Sigmoid colon (tissue), 7 donors: ENCODE results near the gene METTL23. TPM values are rescaled to one million over a fixed set of nuclear protein-coding genes. Genes with fewer than 3 reads are reported as not detected.
A peak's percentile ranks its signal among the peaks of the same experiment; 100 is the strongest.

ENCODE experiments used
- DNase-seq: peaks from one replicate; pipeline ENCODE4 v3.0.0-alpha.2; 2019
- H3K27ac ChIP-seq, 4 donors: fragments of 200-600 bp; sonication (generic); one replicate each; pipeline ENCODE4 v1.5.1; 2016 to 2019; ENCODE audit warnings: mild to moderate bottlenecking in 1 of 4
- H3K27me3 ChIP-seq, 3 donors: fragments of 200-600 bp; sonication (generic); one replicate each; pipeline ENCODE4 v1.5.1; 2019; ENCODE audit warnings: mild to moderate bottlenecking in 1 of 3
- H3K36me3 ChIP-seq, 4 donors: fragments of 200-600 bp; sonication (generic); one replicate each; pipeline ENCODE4 v1.5.1; 2016 to 2019
- H3K4me1 ChIP-seq, 4 donors: fragments of 200-600 bp; sonication (generic); one replicate each; pipeline ENCODE4 v1.5.1; 2017 to 2019
- H3K4me3 ChIP-seq, 4 donors: fragments of 200-600 bp; sonication (generic); one replicate each; pipeline ENCODE4 v1.5.1; 2017 to 2019; ENCODE audit warnings: mild to moderate bottlenecking in 2 of 4, moderate library complexity in 1 of 4
- H3K9me3 ChIP-seq, 4 donors: fragments of 200-600 bp in 3 of 4; sonication (generic) in 3 of 4; one replicate each; pipeline versions ENCODE4 v1.5.1 to v1.6.1; 2013 to 2019
- EP300 ChIP-seq, 4 donors: sonication (generic); formaldehyde crosslinking; IDR thresholded peaks; one replicate each; pipeline ENCODE4 v1.6.1; 2017; ENCODE audit warnings: antibody characterized with exemption in 4 of 4
- POLR2A ChIP-seq, 2 donors: fragments of 450-650 bp; IDR thresholded peaks; one replicate each; pipeline ENCODE4 v1.6.1; 2016; ENCODE audit warnings: antibody characterized with exemption in 2 of 2, mild to moderate bottlenecking in 2 of 2, moderate library complexity in 2 of 2
- POLR2AphosphoS5 ChIP-seq, 4 donors: sonication (generic); formaldehyde crosslinking; IDR thresholded peaks; one replicate each; pipeline ENCODE4 v1.6.1; 2017; ENCODE audit warnings: antibody characterized with exemption in 4 of 4
- WGBS, 2 donors: extraction: QIAGEN DNeasy Blood & Tissue Kit; methylation state at CpG; one replicate each; pipeline ENCODE4 v1.1.7; 2013; 5-methylcytosine and 5-hydroxymethylcytosine counted together
- intact Hi-C: fragments of 100-400 bp; cut with DNase I; formaldehyde crosslinking; loops from one replicate; pipeline ENCODE4 v1.15.1; 2023
- polyA plus RNA-seq, 3 donors: library from polyadenylated mRNA; stranded (reverse); fragments of 200-250 nt; gene quantifications; one replicate each; pipeline ENCODE4 v1.2.3, GENCODE V29; 2013
- total RNA-seq, 4 donors: library from RNA; depleted of rRNA; stranded (reverse); fragments of >200 nt; gene quantifications; one replicate each; pipeline ENCODE4 v1.1.0, GENCODE V29; 2016
- TF ChIP-seq, protein P1 (sequence below), 4 experiments: fragments of 450-650 bp in 3 of 4; fragments of 200-600 bp in 1 of 4; IDR thresholded peaks; one replicate each; pipeline ENCODE4 v1.5.1; 2016 to 2019; ENCODE audit warnings: antibody characterized with exemption in 4 of 4, mild to moderate bottlenecking in 3 of 4, moderate library complexity in 2 of 4
- donor health status: healthy with polysubstance abuse.
- donor health status: Bipolar disorder and iron deficiency.
- donor health status: healthy.

METTL23 gene
- total and polyA plus RNA-seq, 7 donors, result 13.6 to 34.8 (median 25.7) TPM

DNA sequence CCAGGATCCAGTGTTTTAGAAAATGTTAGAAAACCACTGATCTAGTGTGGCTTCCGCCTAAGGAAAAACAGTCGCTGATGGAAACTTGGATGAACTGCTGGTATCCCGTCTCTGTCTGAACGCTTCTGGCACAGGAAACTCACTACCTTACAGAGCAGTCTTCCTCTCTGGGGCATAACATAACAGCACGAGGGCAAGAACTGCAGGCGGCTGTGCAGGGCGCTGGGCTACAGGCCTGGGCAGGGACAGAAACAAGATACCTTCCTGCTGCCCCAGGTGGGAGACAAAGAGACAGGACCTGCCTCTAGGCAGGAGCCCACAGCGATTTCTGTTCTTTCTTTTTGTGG, 26.4 kb upstream of the METTL23 start:
- Histone ChIP-seq H3K27me3 (no peaks in the 10 kb centered on the region), H3K4me1 (peaks cover 0 to 97% (median 94%) of the 10 kb centered on the region in 4 donors), H3K27ac (peak overlapping the region; percentile 88 to 98 (median 95)), H3K36me3 (no peaks in the 10 kb centered on the region), H3K4me3 (peak overlapping the region in 3 of 4 donors; percentile 6 to 41 (median 39)), H3K9me3 (no peaks in the 10 kb centered on the region)
- intact Hi-C loops, result no loop called here
- no peak for DNase-seq
- WGBS, 2 donors, result 76 to 84% methylated on average over 8 of the region's 8 CpGs
- TF ChIP-seq EP300 (IDR thresholded peaks at IDR 0.05), result no peak
- no peak for TF ChIP-seq POLR2A (IDR thresholded peaks at IDR 0.05)
- TF ChIP-seq POLR2AphosphoS5 (IDR thresholded peaks at IDR 0.05), result no peak
- TF ChIP-seq, protein P1, sequence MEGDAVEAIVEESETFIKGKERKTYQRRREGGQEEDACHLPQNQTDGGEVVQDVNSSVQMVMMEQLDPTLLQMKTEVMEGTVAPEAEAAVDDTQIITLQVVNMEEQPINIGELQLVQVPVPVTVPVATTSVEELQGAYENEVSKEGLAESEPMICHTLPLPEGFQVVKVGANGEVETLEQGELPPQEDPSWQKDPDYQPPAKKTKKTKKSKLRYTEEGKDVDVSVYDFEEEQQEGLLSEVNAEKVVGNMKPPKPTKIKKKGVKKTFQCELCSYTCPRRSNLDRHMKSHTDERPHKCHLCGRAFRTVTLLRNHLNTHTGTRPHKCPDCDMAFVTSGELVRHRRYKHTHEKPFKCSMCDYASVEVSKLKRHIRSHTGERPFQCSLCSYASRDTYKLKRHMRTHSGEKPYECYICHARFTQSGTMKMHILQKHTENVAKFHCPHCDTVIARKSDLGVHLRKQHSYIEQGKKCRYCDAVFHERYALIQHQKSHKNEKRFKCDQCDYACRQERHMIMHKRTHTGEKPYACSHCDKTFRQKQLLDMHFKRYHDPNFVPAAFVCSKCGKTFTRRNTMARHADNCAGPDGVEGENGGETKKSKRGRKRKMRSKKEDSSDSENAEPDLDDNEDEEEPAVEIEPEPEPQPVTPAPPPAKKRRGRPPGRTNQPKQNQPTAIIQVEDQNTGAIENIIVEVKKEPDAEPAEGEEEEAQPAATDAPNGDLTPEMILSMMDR (IDR thresholded peaks at IDR 0.05), result no peak

GRCh38 chr17:76700617-76701470, 25.8 kb upstream of the METTL23 start:
- peak overlapping the region; percentile 6 to 41 (median 23) for H3K4me3 ChIP-seq
- no peaks in the 10 kb centered on the region for H3K9me3 ChIP-seq
- TF ChIP-seq POLR2A (IDR thresholded peaks at IDR 0.05), result peak; percentile 22 to 49
- TF ChIP-seq, protein P1 (IDR thresholded peaks at IDR 0.05), result no peak
- peak; percentile 57 to 83 (median 74) for TF ChIP-seq POLR2AphosphoS5 (IDR thresholded peaks at IDR 0.05)
- no peaks in the 10 kb centered on the region for H3K36me3 ChIP-seq
- DNase-seq, result peak; percentile 91
- no peaks in the 10 kb centered on the region for H3K27me3 ChIP-seq
- peak overlapping the region; percentile 88 to 98 (median 95) for H3K27ac ChIP-seq
- intact Hi-C loops, result no loop called here
- H3K4me1 ChIP-seq, result peaks cover 0 to 97% (median 92%) of the 10 kb centered on the region in 4 donors
- 71 to 79% methylated on average over 33 of the region's 33 CpGs for WGBS, 2 donors

DNA sequence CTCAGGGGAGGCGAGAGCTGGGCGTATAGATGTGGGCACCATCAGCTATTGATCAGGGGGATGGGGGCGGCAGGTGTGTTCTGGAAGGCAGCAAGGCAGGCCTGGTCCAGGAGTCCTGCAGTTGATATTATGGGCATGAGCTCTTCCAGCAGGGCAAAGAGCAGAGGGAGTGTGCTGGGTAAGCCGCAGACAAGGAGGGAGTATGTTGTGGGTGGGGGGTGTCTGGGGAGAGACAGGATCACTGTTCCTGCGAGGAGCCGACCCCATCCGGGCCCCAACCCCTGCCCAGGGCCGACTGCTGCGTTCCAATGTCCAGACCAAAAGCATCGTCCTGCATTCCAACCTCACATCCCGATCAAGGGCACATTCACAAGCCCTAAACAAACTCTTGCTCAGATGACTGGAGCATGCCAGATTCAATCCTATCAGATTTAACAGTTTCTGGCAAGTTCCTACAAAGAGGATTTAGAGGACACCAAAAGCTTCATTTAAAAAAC, 25.1 kb upstream of the METTL23 start:
- TF ChIP-seq EP300 (IDR thresholded peaks at IDR 0.05), result no peak
- intact Hi-C loops, result no loop called here
- WGBS, 2 donors, result 80 to 82% methylated on average over 11 of the region's 11 CpGs
- Histone ChIP-seq H3K9me3 (no peaks in the 10 kb centered on the region), H3K27me3 (no peaks in the 10 kb centered on the region), H3K36me3 (no peaks in the 10 kb centered on the region), H3K4me3 (peak overlapping the region in 3 of 4 donors; percentile 6 to 41 (median 39)), H3K27ac (peak overlapping the region; percentile 88 to 98 (median 95)), H3K4me1 (peaks cover 0 to 95% (median 88%) of the 10 kb centered on the region in 4 donors)
- no peak for DNase-seq

DNA sequence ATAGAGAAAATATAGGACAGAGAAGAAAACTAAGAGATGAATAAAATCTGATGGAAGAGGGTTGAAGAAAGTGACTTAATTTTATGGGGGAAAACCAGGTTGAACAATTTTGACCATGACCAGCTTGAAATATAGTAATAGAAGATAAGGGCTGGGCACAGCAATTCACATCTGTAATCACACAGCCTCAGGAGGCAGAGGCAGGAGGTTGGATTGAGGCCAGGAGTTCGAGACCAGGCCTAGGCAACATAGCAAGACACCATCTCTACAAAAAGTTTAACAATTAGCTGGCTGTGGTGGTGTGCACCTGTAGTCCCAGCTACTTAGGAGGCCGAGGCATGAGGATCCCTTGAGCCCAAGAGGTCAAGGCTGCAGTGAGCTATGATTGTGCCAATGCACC, 24.6 kb upstream of the METTL23 start:
- Histone ChIP-seq H3K9me3 (no peaks in the 10 kb centered on the region), H3K36me3 (no peaks in the 10 kb centered on the region), H3K27me3 (no peaks in the 10 kb centered on the region), H3K4me1 (peaks cover 0 to 95% (median 88%) of the 10 kb centered on the region in 4 donors), H3K4me3 (no peak overlapping the region), H3K27ac (peak overlapping the region; percentile 88 to 98 (median 95))
- intact Hi-C loops, result no loop called here
- TF ChIP-seq POLR2A (IDR thresholded peaks at IDR 0.05) (no peak), EP300 (IDR thresholded peaks at IDR 0.05) (no peak), POLR2AphosphoS5 (IDR thresholded peaks at IDR 0.05) (no peak)
- TF ChIP-seq, protein P1 (IDR thresholded peaks at IDR 0.05), result no peak
- DNase-seq, result no peak
- WGBS, 2 donors, result 64 to 85% methylated on average over 2 of the region's 2 CpGs

GRCh38 chr17:76702941-76703637, 23.6 kb upstream of the METTL23 start:
- H3K27me3 ChIP-seq, result no peaks in the 10 kb centered on the region
- H3K27ac ChIP-seq, result peak overlapping the region; percentile 88 to 98 (median 95)
- H3K4me3 ChIP-seq, result no peak overlapping the region
- DNase-seq, result peak; percentile 65
- TF ChIP-seq EP300 (IDR thresholded peaks at IDR 0.05) (no peak), POLR2A (IDR thresholded peaks at IDR 0.05) (no peak), POLR2AphosphoS5 (IDR thresholded peaks at IDR 0.05) (no peak)
- TF ChIP-seq, protein P1 (IDR thresholded peaks at IDR 0.05), result no peak
- intact Hi-C loops, result no loop called here
- H3K4me1 ChIP-seq, result peaks cover 0 to 95% (median 88%) of the 10 kb centered on the region in 4 donors
- no peaks in the 10 kb centered on the region for H3K36me3 ChIP-seq
- H3K9me3 ChIP-seq, result no peaks in the 10 kb centered on the region
- WGBS, 2 donors, result 94 to 95% methylated on average over 10 of the region's 10 CpGs
